Activated T-helper 2 cell treated with anti-CD3 and anti-CD28 coated beads, Interferon-gamma antibody, Interleukin-2, Interleukin-4, amounts not matched to agents 10 μg/mL and 5 μg/mL and 100 μg/mL, durations not matched to agents 14 hours and 24 hours and 36 hours (primary cell): ENCODE measurements around the gene NCF4. TPM values are rescaled to one million over a fixed set of nuclear protein-coding genes. Genes with fewer than 3 reads are reported as not detected.

Experiments
- DNase-seq: peaks from one replicate; pipeline ENCODE4 v3.0.0; 2021; ENCODE audit warnings: low spot score
- H3K27ac Mint-ChIP-seq: one replicate; pipeline ENCODE4 v1.8.0; 2021; ENCODE audit warnings: mixed read lengths
- H3K27me3 Mint-ChIP-seq: one replicate; pipeline ENCODE4 v1.8.0; 2021; ENCODE audit warnings: low read depth, mixed read lengths
- H3K36me3 Mint-ChIP-seq: one replicate; pipeline ENCODE4 v1.8.0; 2021; ENCODE audit warnings: low read depth, mixed read lengths
- H3K4me1 Mint-ChIP-seq: one replicate; pipeline ENCODE4 v1.8.0; 2021; ENCODE audit warnings: low read depth, mixed read lengths
- H3K4me3 Mint-ChIP-seq: one replicate; pipeline ENCODE4 v1.8.0; 2021; ENCODE audit warnings: low read depth, mild to moderate bottlenecking, moderate library complexity, mixed read lengths
- H3K9me3 Mint-ChIP-seq: one replicate; pipeline ENCODE4 v1.8.0; 2021; ENCODE audit warnings: mixed read lengths
- intact Hi-C: fragments of 100-400 bp; cut with micrococcal nuclease; formaldehyde crosslinking; loops from one replicate; pipeline ENCODE4 v1.15.1; 2023
- total RNA-seq: library from RNA; stranded (reverse); gene quantifications from 2 replicates; pipeline ENCODE4 v1.2.3, GENCODE V29; 2022

NCF4 gene
- total RNA-seq, 1 donor from 2014 or later, result 15.7 TPM

- H3K27ac Mint-ChIP-seq, result peak overlapping the region; percentile 86
- DNase-seq, result peak; percentile 22
- H3K36me3 Mint-ChIP-seq, result peaks cover 53% of the 10 kb centered on the region
- no peaks in the 10 kb centered on the region for H3K27me3 Mint-ChIP-seq
- peaks cover 22% of the 10 kb centered on the region for H3K4me1 Mint-ChIP-seq
- intact Hi-C loops, result loop anchor here (1.0 to 5.0 kb wide), 4 partner anchors 12 to 104 kb away; partner anchors contain the start of gene NCF4
- no peak overlapping the region for H3K4me3 Mint-ChIP-seq
- no peaks in the 10 kb centered on the region for H3K9me3 Mint-ChIP-seq
Measured at GRCh38 chr22:36873614-36874308, 13.0 kb downstream of the NCF4 start.

DNA sequence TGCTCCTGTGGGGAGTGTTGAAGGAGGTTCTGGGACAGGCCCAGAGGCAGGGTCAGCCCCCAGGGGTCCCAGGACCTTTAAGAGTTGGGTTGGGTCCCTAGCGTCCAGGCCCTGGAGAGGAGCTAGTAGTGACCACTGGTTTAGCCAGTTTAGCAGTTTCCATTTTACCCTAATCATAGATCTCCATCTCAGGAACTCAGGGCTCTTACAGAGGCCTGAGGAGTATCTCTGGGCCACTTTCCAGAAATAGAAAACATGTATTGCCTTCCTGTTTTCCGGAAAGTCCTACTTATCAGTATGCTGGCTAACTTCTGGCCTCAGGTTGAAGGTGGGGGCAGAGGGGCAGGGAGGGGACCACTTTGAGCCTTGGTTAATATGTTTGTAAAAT lies 13.5 kb downstream of the NCF4 start:
- intact Hi-C loops, result loop anchor here (1.0 to 5.0 kb wide), 3 partner anchors 11 to 103 kb away; no protein-coding TSS in a partner anchor
- peaks cover 22% of the 10 kb centered on the region for H3K4me1 Mint-ChIP-seq
- no peak overlapping the region for H3K4me3 Mint-ChIP-seq
- H3K36me3 Mint-ChIP-seq, result peaks cover 58% of the 10 kb centered on the region
- no peak for DNase-seq
- H3K9me3 Mint-ChIP-seq, result peaks cover 4% of the 10 kb centered on the region
- no peaks in the 10 kb centered on the region for H3K27me3 Mint-ChIP-seq
- H3K27ac Mint-ChIP-seq, result peak overlapping the region; percentile 86

GRCh38 chr22:36874736-36875135 lies 13.9 kb downstream of the NCF4 start:
- no peak for DNase-seq
- peaks cover 22% of the 10 kb centered on the region for H3K4me1 Mint-ChIP-seq
- H3K36me3 Mint-ChIP-seq, result peaks cover 63% of the 10 kb centered on the region
- no peaks in the 10 kb centered on the region for H3K27me3 Mint-ChIP-seq
- no peak overlapping the region for H3K4me3 Mint-ChIP-seq
- H3K9me3 Mint-ChIP-seq, result peaks cover 9% of the 10 kb centered on the region
- H3K27ac Mint-ChIP-seq, result peak overlapping the region; percentile 86
- intact Hi-C loops, result loop anchor here (1.0 to 5.0 kb wide), 3 partner anchors 11 to 103 kb away; no protein-coding TSS in a partner anchor

GRCh38 chr22:36875741-36876140 lies 14.9 kb downstream of the NCF4 start:
- Mint-ChIP-seq H3K36me3 (peaks cover 71% of the 10 kb centered on the region), H3K9me3 (peaks cover 19% of the 10 kb centered on the region), H3K27ac (no peak overlapping the region), H3K4me1 (peaks cover 22% of the 10 kb centered on the region), H3K27me3 (no peaks in the 10 kb centered on the region), H3K4me3 (no peak overlapping the region)
- intact Hi-C loops, result no loop called here
- DNase-seq, result no peak

DNA sequence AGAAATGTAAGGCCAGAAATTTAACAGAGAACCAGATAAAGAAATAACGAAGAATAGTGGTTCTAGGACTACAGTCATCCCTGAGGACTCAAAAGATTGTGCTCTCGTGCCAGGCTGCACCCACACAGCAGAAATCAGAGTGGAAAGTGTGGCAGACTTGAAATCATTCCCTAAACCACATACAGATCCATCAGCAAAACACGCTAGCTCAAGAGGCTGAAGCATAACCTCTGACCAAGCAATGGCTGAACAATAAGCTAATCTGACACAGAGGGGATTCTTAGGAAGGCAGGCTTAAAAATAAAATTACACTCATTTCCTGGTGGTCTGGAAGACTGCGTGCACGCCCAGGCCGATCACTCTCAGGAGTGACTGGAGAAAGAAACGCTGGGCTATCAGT lies 19.0 kb downstream of the NCF4 start:
- peaks cover 62% of the 10 kb centered on the region for H3K36me3 Mint-ChIP-seq
- H3K27ac Mint-ChIP-seq, result no peak overlapping the region
- H3K4me3 Mint-ChIP-seq, result no peak overlapping the region
- no peaks in the 10 kb centered on the region for H3K27me3 Mint-ChIP-seq
- no peak for DNase-seq
- intact Hi-C loops, result no loop called here
- peaks cover 45% of the 10 kb centered on the region for H3K9me3 Mint-ChIP-seq
- peaks cover 11% of the 10 kb centered on the region for H3K4me1 Mint-ChIP-seq

DNA sequence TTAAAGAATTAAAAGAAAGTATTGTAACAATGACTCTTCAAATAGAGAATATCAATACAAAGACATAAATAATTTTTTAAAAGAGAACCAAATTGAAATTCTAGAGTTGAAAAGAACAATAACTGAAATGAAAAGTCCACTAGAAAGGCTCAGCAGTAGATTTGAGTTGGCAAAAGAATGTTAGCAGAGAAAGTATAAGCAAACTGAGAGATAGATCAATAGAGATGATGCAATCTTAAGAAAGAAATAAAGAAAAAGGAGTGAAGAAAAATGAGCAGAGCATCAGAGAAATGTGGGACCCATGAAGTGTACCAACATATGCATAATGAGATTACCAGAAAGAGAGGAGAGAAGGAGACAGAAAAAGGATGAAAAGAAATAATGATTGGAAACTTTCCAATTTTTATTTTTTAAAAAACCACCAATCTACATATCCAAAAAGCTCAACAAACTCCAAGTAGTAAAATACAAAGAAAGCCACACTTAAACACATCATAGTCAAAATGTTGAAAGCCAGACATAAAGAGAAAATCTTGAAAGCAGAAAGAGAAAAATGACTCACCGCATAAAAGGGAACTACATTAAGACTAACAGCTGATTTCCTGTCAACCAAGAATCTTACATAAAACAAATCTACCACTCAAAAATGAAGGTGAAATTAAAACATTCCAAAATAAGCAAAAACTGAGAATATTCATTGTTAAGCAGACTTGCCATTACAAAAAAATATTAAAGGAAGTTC lies 20.9 kb downstream of the NCF4 start:
- intact Hi-C loops, result no loop called here
- Mint-ChIP-seq H3K27ac (peak overlapping the region; percentile 73), H3K36me3 (peaks cover 51% of the 10 kb centered on the region), H3K9me3 (peaks cover 52% of the 10 kb centered on the region), H3K27me3 (no peaks in the 10 kb centered on the region), H3K4me3 (no peak overlapping the region), H3K4me1 (peaks cover 19% of the 10 kb centered on the region)
- DNase-seq, result no peak

GRCh38 chr22:36884349-36885158 lies 23.7 kb downstream of the NCF4 start:
- no peak overlapping the region for H3K4me3 Mint-ChIP-seq
- peaks cover 52% of the 10 kb centered on the region for H3K9me3 Mint-ChIP-seq
- peaks cover 25% of the 10 kb centered on the region for H3K36me3 Mint-ChIP-seq
- intact Hi-C loops, result loop anchor here (1.0 to 2.0 kb wide), 3 partner anchors 10 to 24 kb away; partner anchors contain the start of gene NCF4
- DNase-seq, result no peak
- peaks cover 2% of the 10 kb centered on the region for H3K27me3 Mint-ChIP-seq
- peak overlapping the region; percentile 60 for H3K27ac Mint-ChIP-seq
- peaks cover 26% of the 10 kb centered on the region for H3K4me1 Mint-ChIP-seq

DNA sequence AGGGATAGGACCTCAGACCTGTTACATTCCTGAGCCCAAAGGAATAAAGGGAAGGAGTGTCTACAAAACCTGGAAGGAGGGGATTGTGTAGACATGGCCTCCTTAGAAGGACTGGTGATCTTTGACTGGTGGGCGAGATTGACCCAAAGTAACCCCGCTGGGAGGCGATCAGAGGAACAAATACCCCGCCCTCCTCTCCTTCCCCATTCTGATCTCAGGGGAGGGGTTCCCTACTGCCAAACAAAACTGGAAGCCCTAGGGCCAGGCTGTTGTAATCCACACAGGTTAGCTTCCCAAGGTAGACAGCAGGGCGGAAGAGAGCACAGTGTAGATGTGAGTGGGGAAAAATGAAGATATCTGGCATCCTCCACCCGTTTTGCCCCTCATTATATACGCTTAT lies 24.7 kb downstream of the NCF4 start:
- peaks cover 2% of the 10 kb centered on the region for H3K27me3 Mint-ChIP-seq
- intact Hi-C loops, result loop anchor here (1.0 to 2.0 kb wide), 3 partner anchors 11 to 25 kb away; partner anchors contain the start of gene NCF4
- no peak for DNase-seq
- peaks cover 18% of the 10 kb centered on the region for H3K36me3 Mint-ChIP-seq
- H3K4me1 Mint-ChIP-seq, result peaks cover 26% of the 10 kb centered on the region
- peaks cover 43% of the 10 kb centered on the region for H3K9me3 Mint-ChIP-seq
- no peak overlapping the region for H3K27ac Mint-ChIP-seq
- H3K4me3 Mint-ChIP-seq, result no peak overlapping the region

GRCh38 chr22:36886016-36886415 lies 25.2 kb downstream of the NCF4 start:
- peaks cover 14% of the 10 kb centered on the region for H3K36me3 Mint-ChIP-seq
- H3K27ac Mint-ChIP-seq, result no peak overlapping the region
- peaks cover 38% of the 10 kb centered on the region for H3K9me3 Mint-ChIP-seq
- peaks cover 2% of the 10 kb centered on the region for H3K27me3 Mint-ChIP-seq
- H3K4me3 Mint-ChIP-seq, result no peak overlapping the region
- no peak for DNase-seq
- H3K4me1 Mint-ChIP-seq, result peaks cover 26% of the 10 kb centered on the region
- intact Hi-C loops, result no loop called here

GRCh38 chr22:36887162-36887561 lies 26.4 kb downstream of the NCF4 start:
- Mint-ChIP-seq H3K27me3 (peaks cover 7% of the 10 kb centered on the region), H3K27ac (peak overlapping the region; percentile 67), H3K4me1 (peaks cover 26% of the 10 kb centered on the region), H3K36me3 (peaks cover 7% of the 10 kb centered on the region), H3K4me3 (no peak overlapping the region), H3K9me3 (peaks cover 27% of the 10 kb centered on the region)
- intact Hi-C loops, result no loop called here
- no peak for DNase-seq

DNA sequence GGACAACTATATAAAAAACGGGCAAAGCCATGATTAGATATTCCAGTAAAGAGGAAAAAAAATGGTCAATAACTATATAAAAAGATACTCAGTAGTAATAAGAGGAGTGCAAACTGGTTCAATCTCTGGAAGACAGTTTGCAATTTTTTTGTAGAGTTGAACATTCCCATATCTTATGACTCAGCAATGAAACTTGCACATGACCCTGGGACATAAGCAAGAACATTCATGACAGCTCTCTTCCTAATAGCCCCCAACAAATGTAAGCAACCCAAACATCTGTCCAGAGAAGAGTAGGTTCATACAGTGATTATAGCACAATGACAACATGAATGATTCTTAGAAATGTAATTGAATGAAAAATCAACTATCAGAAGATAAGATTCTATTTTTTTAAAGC lies 30.8 kb downstream of the NCF4 start:
- peak overlapping the region; percentile 10 for H3K27ac Mint-ChIP-seq
- no peak for DNase-seq
- H3K27me3 Mint-ChIP-seq, result peaks cover 7% of the 10 kb centered on the region
- intact Hi-C loops, result no loop called here
- H3K9me3 Mint-ChIP-seq, result peaks cover 19% of the 10 kb centered on the region
- peaks cover 7% of the 10 kb centered on the region for H3K36me3 Mint-ChIP-seq
- H3K4me1 Mint-ChIP-seq, result peaks cover 26% of the 10 kb centered on the region
- no peak overlapping the region for H3K4me3 Mint-ChIP-seq

DNA sequence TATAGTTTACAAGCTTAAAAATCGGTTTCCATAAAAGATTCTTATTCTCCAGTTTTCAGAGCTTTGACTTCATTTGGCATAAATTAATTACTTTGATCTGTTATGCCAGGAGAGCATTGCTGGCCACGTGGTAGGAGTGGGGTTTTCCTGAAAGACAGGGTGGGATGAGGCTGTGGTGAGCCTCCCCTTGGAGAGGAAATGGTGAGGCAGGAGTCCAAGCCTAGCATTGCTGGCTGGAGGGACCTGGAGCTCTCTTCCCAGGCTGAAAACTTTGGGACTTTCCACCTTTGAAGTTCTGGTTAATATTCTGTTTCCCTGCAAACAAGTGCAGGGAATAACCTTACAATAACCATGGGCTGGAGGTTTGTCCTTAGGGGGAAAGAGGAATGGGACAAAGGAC lies 31.5 kb downstream of the NCF4 start:
- Mint-ChIP-seq H3K9me3 (peaks cover 23% of the 10 kb centered on the region), H3K4me1 (peaks cover 26% of the 10 kb centered on the region), H3K27me3 (peaks cover 7% of the 10 kb centered on the region), H3K4me3 (no peak overlapping the region), H3K36me3 (peaks cover 7% of the 10 kb centered on the region), H3K27ac (no peak overlapping the region)
- DNase-seq, result no peak
- intact Hi-C loops, result no loop called here
